Calu3 (cell line): ENCODE measurements around the gene ZNF532. TPM values are rescaled to one million over a fixed set of nuclear protein-coding genes. Genes with fewer than 3 reads are reported as not detected.

Experiments used
- BruUV-seq: library from RNA; stranded (reverse); fragments of 400-500 nt; replicated peaks from 2 replicates; lab custom pipeline; 2021; lab: Mats Ljungman, UMichigan
- CTCF ChIA-PET: fragments of 300-600 bp; sonication (Branson Sonifier 250); formaldehyde crosslinking; loops from one replicate; lab custom pipeline; 2022; ENCODE audit warnings: antibody characterized with exemption; lab: Charles Lee
- DNase-seq: peaks from one replicate; pipeline ENCODE4 v3.0.0; 2022
- H3K27ac Mint-ChIP-seq: one replicate; pipeline ENCODE4 v1.8.0; 2022; ENCODE audit warnings: mixed read lengths; ENCODE audit not compliant: unreplicated experiment
- H3K27me3 Mint-ChIP-seq: one replicate; pipeline ENCODE4 v1.8.0; 2022; ENCODE audit warnings: mixed read lengths; ENCODE audit not compliant: unreplicated experiment
- H3K36me3 Mint-ChIP-seq: one replicate; pipeline ENCODE4 v1.8.0; 2022; ENCODE audit warnings: mild to moderate bottlenecking, moderate library complexity, mixed read lengths; ENCODE audit not compliant: insufficient read depth, unreplicated experiment
- H3K4me1 Mint-ChIP-seq: one replicate; pipeline ENCODE4 v1.8.0; 2022; ENCODE audit warnings: mild to moderate bottlenecking, low read depth, mixed read lengths; ENCODE audit not compliant: unreplicated experiment
- H3K4me3 Mint-ChIP-seq: one replicate; pipeline ENCODE4 v1.8.0; 2022; ENCODE audit warnings: mild to moderate bottlenecking, low read depth, moderate library complexity, mixed read lengths; ENCODE audit not compliant: unreplicated experiment
- H3K9me3 Mint-ChIP-seq: one replicate; pipeline ENCODE4 v1.8.0; 2022; ENCODE audit warnings: low read depth, mixed read lengths; ENCODE audit not compliant: unreplicated experiment
- intact Hi-C: fragments of 100-400 bp; cut with micrococcal nuclease; formaldehyde crosslinking; loops from one replicate; pipeline ENCODE4 v1.10.0; 2022; ENCODE audit not compliant: unreplicated experiment
- total RNA-seq: library from RNA; stranded (reverse); gene quantifications from 2 replicates; pipeline ENCODE4 v1.2.3, GENCODE V29; 2022
- TF ChIP-seq, protein P1 (sequence below): fragments of 200-600 bp; IDR thresholded peaks from one replicate; pipeline ENCODE4 v1.8.0; 2022; ENCODE audit warnings: antibody characterized with exemption; ENCODE audit not compliant: unreplicated experiment

The ZNF532 gene
- total RNA-seq, 1 experiment from 2014 or later: 150 TPM

DNA sequence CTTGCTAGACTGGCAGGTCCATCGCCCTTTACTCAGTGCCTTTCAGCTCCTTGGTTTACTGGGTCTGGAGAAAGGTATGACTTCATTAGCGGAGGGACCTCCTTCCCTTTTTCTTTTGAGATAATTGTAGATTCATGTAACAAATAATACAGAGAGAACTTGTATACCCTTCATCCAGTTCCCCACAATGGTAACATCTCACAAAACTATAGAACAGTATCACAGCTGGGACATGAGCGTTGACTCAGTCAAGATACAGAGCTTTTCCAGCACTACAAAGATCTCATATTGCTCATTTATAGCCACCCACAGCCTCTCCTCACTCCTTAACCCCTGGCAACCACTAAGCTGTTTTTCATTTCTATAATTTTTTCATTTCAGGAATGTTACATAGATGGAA is 59.8 kb downstream of the ZNF532 start:
- TF ChIP-seq, protein P1, sequence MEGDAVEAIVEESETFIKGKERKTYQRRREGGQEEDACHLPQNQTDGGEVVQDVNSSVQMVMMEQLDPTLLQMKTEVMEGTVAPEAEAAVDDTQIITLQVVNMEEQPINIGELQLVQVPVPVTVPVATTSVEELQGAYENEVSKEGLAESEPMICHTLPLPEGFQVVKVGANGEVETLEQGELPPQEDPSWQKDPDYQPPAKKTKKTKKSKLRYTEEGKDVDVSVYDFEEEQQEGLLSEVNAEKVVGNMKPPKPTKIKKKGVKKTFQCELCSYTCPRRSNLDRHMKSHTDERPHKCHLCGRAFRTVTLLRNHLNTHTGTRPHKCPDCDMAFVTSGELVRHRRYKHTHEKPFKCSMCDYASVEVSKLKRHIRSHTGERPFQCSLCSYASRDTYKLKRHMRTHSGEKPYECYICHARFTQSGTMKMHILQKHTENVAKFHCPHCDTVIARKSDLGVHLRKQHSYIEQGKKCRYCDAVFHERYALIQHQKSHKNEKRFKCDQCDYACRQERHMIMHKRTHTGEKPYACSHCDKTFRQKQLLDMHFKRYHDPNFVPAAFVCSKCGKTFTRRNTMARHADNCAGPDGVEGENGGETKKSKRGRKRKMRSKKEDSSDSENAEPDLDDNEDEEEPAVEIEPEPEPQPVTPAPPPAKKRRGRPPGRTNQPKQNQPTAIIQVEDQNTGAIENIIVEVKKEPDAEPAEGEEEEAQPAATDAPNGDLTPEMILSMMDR: no peak
- Mint-ChIP-seq H3K4me3 (no peak overlapping the region), H3K36me3 (peaks cover 33% of the 10 kb centered on the region), H3K27ac (no peak overlapping the region), H3K9me3 (no peaks in the 10 kb centered on the region), H3K4me1 (peaks cover 23% of the 10 kb centered on the region), H3K27me3 (no peaks in the 10 kb centered on the region)
- CTCF ChIA-PET: no interaction called here
- intact Hi-C loops: no loop called here
- no peak for DNase-seq
- BruUV-seq: no TSS peak

DNA sequence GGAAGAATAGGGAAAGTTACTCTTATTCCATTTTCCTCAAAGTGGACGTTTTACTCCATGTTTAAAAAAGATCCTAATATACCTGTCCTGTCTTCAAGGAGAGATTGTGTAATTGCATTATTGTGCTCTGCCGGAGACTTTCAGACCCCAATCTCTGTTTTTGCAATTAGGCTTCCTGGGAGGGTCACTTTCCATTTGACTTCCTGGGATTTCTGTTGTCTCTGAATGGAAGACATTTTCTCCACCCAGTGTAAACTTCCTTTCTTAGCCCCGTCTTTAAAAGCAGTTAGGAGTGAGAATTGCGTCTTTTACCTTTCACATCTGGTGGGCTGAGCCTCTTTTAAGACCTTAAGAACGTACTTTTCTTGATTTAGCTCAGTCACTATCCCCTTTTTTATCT is 63.0 kb downstream of the ZNF532 start:
- peaks cover 42% of the 10 kb centered on the region for H3K4me1 Mint-ChIP-seq

DNA sequence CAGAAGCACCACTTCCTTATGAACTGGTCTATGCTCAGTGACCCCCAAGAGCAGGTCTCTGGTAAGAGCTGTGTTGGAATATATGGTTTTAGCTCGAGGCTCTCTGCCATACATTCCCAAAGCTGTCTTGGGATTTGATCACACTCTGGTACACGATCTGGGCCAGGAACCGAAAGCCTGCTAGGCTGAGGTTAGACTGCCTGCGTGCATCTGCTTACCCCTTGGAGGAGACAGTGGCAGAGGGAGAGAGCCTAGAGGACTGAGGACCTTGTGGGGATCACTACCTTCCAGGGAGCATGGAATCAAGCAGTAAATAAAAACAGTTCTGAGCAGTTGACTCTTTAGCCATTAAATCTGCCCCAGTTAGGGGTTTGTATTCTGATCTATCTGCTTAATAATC is 63.7 kb downstream of the ZNF532 start:
- Mint-ChIP-seq H3K9me3 (no peaks in the 10 kb centered on the region), H3K4me1 (peaks cover 42% of the 10 kb centered on the region), H3K4me3 (no peak overlapping the region), H3K27ac (no peak overlapping the region), H3K27me3 (no peaks in the 10 kb centered on the region), H3K36me3 (peaks cover 30% of the 10 kb centered on the region)
- intact Hi-C loops: no loop called here
- TF ChIP-seq, protein P1: no peak
- CTCF ChIA-PET: no interaction called here
- no peak for DNase-seq
- BruUV-seq: no TSS peak

More for the DNA sequence above, 63.0 kb downstream of the ZNF532 start:
- intact Hi-C loops: no loop called here
- Mint-ChIP-seq H3K27ac (no peak overlapping the region), H3K27me3 (no peaks in the 10 kb centered on the region), H3K36me3 (peaks cover 30% of the 10 kb centered on the region), H3K4me3 (no peak overlapping the region), H3K9me3 (no peaks in the 10 kb centered on the region)
- no TSS peak for BruUV-seq
- TF ChIP-seq, protein P1: no peak
- CTCF ChIA-PET: no interaction called here
- no peak for DNase-seq

DNA sequence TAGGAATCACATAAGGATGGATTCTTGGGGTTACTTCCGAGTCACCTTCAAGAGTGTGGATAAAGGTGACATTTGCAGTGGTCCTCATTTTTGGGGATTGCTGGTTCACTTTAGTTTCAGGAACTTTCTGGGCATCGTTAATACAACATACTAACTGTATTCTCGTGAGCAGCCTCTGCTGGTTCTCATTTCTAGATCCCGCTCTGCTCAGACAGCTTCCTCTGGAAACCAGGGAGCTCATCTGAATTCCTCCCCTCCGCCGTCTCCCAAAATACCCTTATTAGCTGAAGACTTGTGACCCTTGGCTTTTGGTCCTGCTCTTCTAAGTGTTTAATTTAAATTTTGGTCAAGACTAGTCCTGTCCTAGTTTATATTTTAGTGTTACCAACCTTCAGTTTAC is 64.5 kb downstream of the ZNF532 start:
- DNase-seq: no peak
- peaks cover 42% of the 10 kb centered on the region for H3K4me1 Mint-ChIP-seq
- BruUV-seq: no TSS peak
- CTCF ChIA-PET: no interaction called here
- H3K27ac Mint-ChIP-seq: no peak overlapping the region
- no peak overlapping the region for H3K4me3 Mint-ChIP-seq
- peaks cover 23% of the 10 kb centered on the region for H3K36me3 Mint-ChIP-seq
- TF ChIP-seq, protein P1: no peak
- H3K9me3 Mint-ChIP-seq: no peaks in the 10 kb centered on the region
- intact Hi-C loops: no loop called here
- H3K27me3 Mint-ChIP-seq: no peaks in the 10 kb centered on the region
